ENCODE data around the gene ZMYND8.

The ZMYND8 gene

GRCh38 chr20:47353692-47354463 lies 2.6 kb downstream of the ZMYND8 start:
- no peak for DNase-seq

GRCh38 chr20:47353239-47353691 lies 3.2 kb downstream of the ZMYND8 start:
- no peak for DNase-seq

GRCh38 chr20:47352332-47353238 lies 3.9 kb downstream of the ZMYND8 start:
- DNase-seq, result no peak

GRCh38 chr20:47351643-47352331 lies 4.7 kb downstream of the ZMYND8 start:
- DNase-seq, result no peak

- DNase-seq, result no peak
Observed at GRCh38 chr20:47350691-47351545, 5.6 kb downstream of the ZMYND8 start.

- no peak for DNase-seq
Observed at GRCh38 chr20:47350181-47350550, 6.3 kb downstream of the ZMYND8 start.

GRCh38 chr20:47349365-47350180 lies 6.9 kb downstream of the ZMYND8 start:
- DNase-seq, result no peak

GRCh38 chr20:47348539-47349142 lies 7.9 kb downstream of the ZMYND8 start:
- no peak for DNase-seq

GRCh38 chr20:47347661-47348435 lies 8.7 kb downstream of the ZMYND8 start:
- DNase-seq, result no peak

- DNase-seq, result no peak
Observed at GRCh38 chr20:47346172-47346571, 10.3 kb downstream of the ZMYND8 start.

GRCh38 chr20:47345214-47345613 lies 11.3 kb downstream of the ZMYND8 start:
- DNase-seq, result no peak

GRCh38 chr20:47343007-47343472 lies 13.5 kb downstream of the ZMYND8 start:
- DNase-seq, result no peak

- DNase-seq, result no peak
Observed at GRCh38 chr20:47338131-47338628, 18.3 kb downstream of the ZMYND8 start.

GRCh38 chr20:47337413-47337812 lies 19.1 kb downstream of the ZMYND8 start:
- DNase-seq, result no peak

GRCh38 chr20:47336129-47336754 lies 20.3 kb downstream of the ZMYND8 start:
- no peak for DNase-seq

GRCh38 chr20:47335251-47336128 lies 21.0 kb downstream of the ZMYND8 start:
- no peak for DNase-seq

- DNase-seq, result no peak
Observed at GRCh38 chr20:47334022-47334551, 22.4 kb downstream of the ZMYND8 start.

Measured in activated naive CD4-positive, alpha-beta T cell treated with Interleukin-2 at 50 U/mL for 16 hours (primary cell).